Left lung (tissue), 10 donors: ENCODE results near the gene KCNH4. TPM values are rescaled to one million over a fixed set of nuclear protein-coding genes. Genes with fewer than 3 reads are reported as not detected.
"Not testable (repeated sequence)": the region's sequence is repeated elsewhere in the genome, so short reads cannot be mapped to it uniquely, and the experiment has no call there.

Source experiments
- ATAC-seq: fragments of 200-7000 bp; cut with Tn5 transposase; one replicate; pipeline ENCODE4 v1.9.1; 2020; ENCODE audit warnings: moderate library complexity
- DNase-seq, 4 donors: peaks; one replicate each; pipeline ENCODE4 v3.0.0-alpha.2; 2013 to 2020
- H3K27ac ChIP-seq, 2 donors: fragments of 200-600 bp; sonication (generic) in 1 of 2; one replicate each; pipeline versions ENCODE4 v1.5.0 to v1.8.0; 2020 to 2021
- H3K27me3 ChIP-seq, 2 donors: fragments of 200-600 bp; sonication (generic) in 1 of 2; one replicate each; pipeline versions ENCODE4 v1.5.0 to v1.8.0; 2020 to 2021
- H3K36me3 ChIP-seq, 2 donors: fragments of 200-600 bp; sonication (generic) in 1 of 2; one replicate each; pipeline versions ENCODE4 v1.5.0 to v1.8.0; 2020 to 2021
- H3K4me1 ChIP-seq, 2 donors: fragments of 200-600 bp; one replicate each; pipeline ENCODE4 v1.8.0; 2021
- H3K4me3 ChIP-seq, 2 donors: fragments of 200-600 bp; sonication (generic) in 1 of 2; one replicate each; pipeline versions ENCODE4 v1.5.0 to v1.8.0; 2020 to 2021; ENCODE audit warnings: mild to moderate bottlenecking in 1 of 2
- H3K9me3 ChIP-seq, 2 donors: fragments of 200-600 bp; sonication (generic) in 1 of 2; one replicate each; pipeline versions ENCODE4 v1.5.0 to v1.8.0; 2020 to 2021
- intact Hi-C, 2 donors: fragments of 100-400 bp; cut with DNase I; formaldehyde crosslinking; loops; one replicate each; pipeline versions ENCODE4 v1.11.2 to v1.14.2; 2022
- polyA plus RNA-seq, 6 donors: library from polyadenylated mRNA; unstranded; fragments of 120-200 nt; gene quantifications; one replicate each; pipeline ENCODE4 v1.2.1, GENCODE V29; 2013; ENCODE audit not compliant: insufficient read length in 6 of 6
- total RNA-seq, 2 donors: library from RNA; stranded (reverse); fragmentation: NEBNext Ultra II Directional; extraction: Animal tissue kit (Norgen Biotek cat#: 25700); gene quantifications; one replicate each; pipeline ENCODE4 v1.2.1, GENCODE V29; 2021
- TF ChIP-seq, protein P1 (sequence below), 2 donors: fragments of 200-600 bp; sonication (generic) in 1 of 2; IDR thresholded peaks; one replicate each; pipeline versions ENCODE4 v1.5.0 to v1.8.0; 2021; ENCODE audit warnings: antibody characterized with exemption in 2 of 2
- donor health status: DM: no; HTN: yes; CAD: no.
- donor health status: DM: no; HTN: no; CAD: no.

KCNH4 gene
- total and polyA plus RNA-seq, 8 donors, result 0.03 to 0.16 (median 0.04) TPM; not detected in 2

DNA sequence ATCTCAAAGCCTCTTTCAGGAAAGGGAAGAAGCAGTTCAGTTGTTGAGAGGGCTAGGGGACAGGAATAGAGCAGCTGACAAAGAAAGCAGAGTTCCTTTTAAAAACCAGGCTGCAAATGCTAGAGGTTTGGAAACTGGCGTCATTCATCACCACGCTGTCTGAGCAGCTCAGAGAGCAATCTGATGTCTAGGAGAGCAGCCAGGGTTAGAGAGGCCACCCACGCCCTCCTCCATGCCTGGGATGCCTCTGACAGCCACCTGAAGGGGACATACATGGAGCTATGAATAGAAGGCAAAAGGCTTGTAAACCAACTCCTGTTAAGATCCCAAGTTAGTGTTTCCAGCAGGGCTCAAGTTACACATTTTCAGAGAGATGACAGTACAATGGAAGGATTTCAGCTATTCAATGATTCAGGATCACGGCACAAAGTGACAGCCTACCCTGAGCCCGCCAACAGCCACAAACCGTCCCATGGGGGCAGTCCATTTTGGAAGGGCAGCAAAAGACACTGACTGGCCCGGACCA, 38.5 kb downstream of the KCNH4 start:
- intact Hi-C loops, result no loop called here
- DNase-seq (no peak), ATAC-seq (no peak)
- H3K4me3 ChIP-seq, result no peak overlapping the region
- H3K4me1 ChIP-seq, result peaks cover 11 to 76% of the 10 kb centered on the region in 2 donors
- TF ChIP-seq, protein P1, sequence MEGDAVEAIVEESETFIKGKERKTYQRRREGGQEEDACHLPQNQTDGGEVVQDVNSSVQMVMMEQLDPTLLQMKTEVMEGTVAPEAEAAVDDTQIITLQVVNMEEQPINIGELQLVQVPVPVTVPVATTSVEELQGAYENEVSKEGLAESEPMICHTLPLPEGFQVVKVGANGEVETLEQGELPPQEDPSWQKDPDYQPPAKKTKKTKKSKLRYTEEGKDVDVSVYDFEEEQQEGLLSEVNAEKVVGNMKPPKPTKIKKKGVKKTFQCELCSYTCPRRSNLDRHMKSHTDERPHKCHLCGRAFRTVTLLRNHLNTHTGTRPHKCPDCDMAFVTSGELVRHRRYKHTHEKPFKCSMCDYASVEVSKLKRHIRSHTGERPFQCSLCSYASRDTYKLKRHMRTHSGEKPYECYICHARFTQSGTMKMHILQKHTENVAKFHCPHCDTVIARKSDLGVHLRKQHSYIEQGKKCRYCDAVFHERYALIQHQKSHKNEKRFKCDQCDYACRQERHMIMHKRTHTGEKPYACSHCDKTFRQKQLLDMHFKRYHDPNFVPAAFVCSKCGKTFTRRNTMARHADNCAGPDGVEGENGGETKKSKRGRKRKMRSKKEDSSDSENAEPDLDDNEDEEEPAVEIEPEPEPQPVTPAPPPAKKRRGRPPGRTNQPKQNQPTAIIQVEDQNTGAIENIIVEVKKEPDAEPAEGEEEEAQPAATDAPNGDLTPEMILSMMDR (IDR thresholded peaks at IDR 0.05), result no peak
- peak overlapping the region in 1 of 2 donors; percentile 40 for H3K27ac ChIP-seq
- H3K9me3 ChIP-seq, result no peaks in the 10 kb centered on the region
- no peaks in the 10 kb centered on the region for H3K27me3 ChIP-seq
- H3K36me3 ChIP-seq, result peaks cover 0 to 78% of the 10 kb centered on the region in 2 donors

DNA sequence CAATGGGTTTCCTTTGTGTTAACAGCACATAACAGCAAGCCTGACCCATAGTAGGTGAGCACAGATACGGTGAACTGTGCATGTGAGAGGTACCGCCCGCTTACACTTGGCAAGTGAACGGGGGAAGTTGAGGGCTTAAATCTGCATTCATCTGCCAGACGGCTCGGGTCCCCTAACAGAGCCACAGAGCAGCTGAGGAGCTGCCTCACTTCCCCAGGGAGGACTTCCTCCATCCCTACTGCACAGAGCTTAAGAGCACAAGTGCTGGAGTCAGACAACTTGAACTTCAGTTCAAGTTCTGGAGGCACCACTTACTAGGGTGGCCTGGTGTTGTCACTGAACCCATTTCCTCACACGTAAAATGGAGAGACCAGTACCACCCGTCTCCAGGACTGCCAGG, 39.6 kb downstream of the KCNH4 start:
- Histone ChIP-seq H3K4me3 (no peak overlapping the region), H3K36me3 (peaks cover 0 to 78% of the 10 kb centered on the region in 2 donors), H3K27ac (peak overlapping the region in 1 of 2 donors; percentile 40), H3K9me3 (no peaks in the 10 kb centered on the region), H3K4me1 (peaks cover 13 to 85% of the 10 kb centered on the region in 2 donors), H3K27me3 (no peaks in the 10 kb centered on the region)
- DNase-seq (no peak), ATAC-seq (peak; percentile 38)
- TF ChIP-seq, protein P1 (IDR thresholded peaks at IDR 0.05), result no peak
- intact Hi-C loops, result no loop called here

DNA sequence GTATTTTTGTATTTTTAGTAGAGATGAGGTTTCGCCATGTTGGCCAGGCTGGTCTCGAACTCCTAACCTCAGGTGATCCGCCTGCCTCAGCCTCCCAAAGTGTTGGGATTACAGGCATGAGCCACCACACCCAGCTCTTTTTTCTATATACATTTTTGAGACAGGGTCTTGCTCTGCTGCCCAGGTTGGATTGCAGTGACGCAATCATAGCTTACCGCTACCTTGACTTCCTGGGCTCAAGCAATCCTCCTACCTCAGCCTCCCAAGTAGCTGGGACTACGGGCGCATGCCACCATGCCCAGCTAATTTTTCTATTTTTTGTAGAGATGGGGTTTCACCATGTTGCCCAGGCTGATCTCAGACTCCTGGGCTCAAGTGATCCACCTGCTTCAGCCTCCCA, 40.3 kb downstream of the KCNH4 start:
- intact Hi-C loops, H3K4me3 ChIP-seq, H3K9me3 ChIP-seq, H3K27me3 ChIP-seq, ATAC-seq, DNase-seq, H3K27ac ChIP-seq: not testable (repeated sequence)
- Histone ChIP-seq H3K36me3 (peaks cover 0 to 72% of the 10 kb centered on the region in 2 donors), H3K4me1 (peaks cover 19 to 85% of the 10 kb centered on the region in 2 donors)

DNA sequence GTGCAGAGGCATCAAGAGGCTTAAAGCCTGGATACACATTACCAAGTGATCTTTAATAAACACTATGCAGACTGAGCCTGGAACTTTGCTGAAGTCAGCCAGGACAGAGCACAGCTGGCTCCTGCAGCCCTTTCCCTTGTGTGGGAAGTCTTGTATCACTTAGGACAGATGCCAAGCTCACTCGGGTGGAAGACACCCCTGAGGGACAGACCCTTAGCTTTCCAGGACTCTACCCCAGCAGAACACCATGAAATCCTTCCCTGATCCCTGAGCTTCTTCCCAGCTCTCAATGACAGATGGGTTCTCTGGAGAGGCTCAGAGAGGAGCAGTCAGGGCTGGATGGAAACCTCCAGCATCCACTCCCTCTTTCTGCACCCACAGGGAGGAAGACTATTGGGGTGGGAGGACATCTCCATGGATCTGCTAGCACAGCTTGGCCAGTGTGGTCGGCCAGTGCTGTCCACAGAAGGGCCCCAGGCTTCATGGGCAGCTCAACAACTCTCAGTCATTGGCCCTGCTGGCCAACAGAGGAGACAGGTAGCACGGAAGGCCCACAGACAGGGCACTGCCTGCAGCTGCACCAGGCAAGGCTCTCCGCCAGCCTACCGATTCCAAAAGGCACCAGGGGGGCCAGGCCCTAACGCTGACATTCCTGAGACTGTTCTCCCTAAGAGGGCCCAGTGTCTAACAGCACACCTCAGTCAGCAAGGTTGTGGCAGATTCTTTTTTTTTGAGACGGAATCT, 42.0 kb downstream of the KCNH4 start:
- H3K9me3 ChIP-seq, result no peaks in the 10 kb centered on the region
- H3K27me3 ChIP-seq, result no peaks in the 10 kb centered on the region
- ATAC-seq, result no peak
- H3K4me1 ChIP-seq, result peaks cover 35 to 95% of the 10 kb centered on the region in 2 donors
- DNase-seq, result no peak
- TF ChIP-seq, protein P1 (IDR thresholded peaks at IDR 0.05), result no peak
- H3K27ac ChIP-seq, result peak overlapping the region in 1 of 2 donors; percentile 33
- intact Hi-C loops, result no loop called here
- no peak overlapping the region for H3K4me3 ChIP-seq
- H3K36me3 ChIP-seq, result peaks cover 0 to 57% of the 10 kb centered on the region in 2 donors

DNA sequence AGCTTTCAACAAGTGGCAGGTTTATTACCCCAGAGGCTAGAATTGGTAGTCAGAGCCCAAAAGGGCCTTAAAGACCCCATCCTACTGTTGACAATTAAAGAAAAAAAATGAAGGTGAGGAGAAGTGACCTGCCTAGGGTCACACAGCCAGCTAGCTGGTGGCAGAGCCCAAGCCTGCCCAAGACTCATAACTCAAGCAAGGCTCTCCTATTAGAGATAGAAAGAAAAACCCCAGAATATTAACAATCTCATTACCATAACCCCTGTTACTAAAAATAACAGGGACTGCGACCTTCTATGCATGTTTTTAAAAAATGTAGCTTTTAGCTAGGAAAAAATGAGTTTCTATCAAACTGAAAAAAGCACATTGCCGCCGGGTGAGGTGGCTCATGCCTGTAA, 44.3 kb downstream of the KCNH4 start:
- no peak for DNase-seq
- Histone ChIP-seq H3K27me3 (no peaks in the 10 kb centered on the region), H3K27ac (peak overlapping the region; percentile 82 to 90), H3K9me3 (no peaks in the 10 kb centered on the region), H3K36me3 (peaks cover 0 to 36% of the 10 kb centered on the region in 2 donors), H3K4me3 (peak overlapping the region in 1 of 2 donors; percentile 18), H3K4me1 (peaks cover 56 to 95% of the 10 kb centered on the region in 2 donors)
- no peak for ATAC-seq
- intact Hi-C loops, result no loop called here
- TF ChIP-seq, protein P1 (IDR thresholded peaks at IDR 0.05), result no peak
